Activated naive CD8-positive, alpha-beta T cell (primary cell): Measurements from ENCODE around the gene RBBP8NL.

Experiments
- H3K27ac Mint-ChIP-seq: one replicate; pipeline ENCODE4 v1.8.0; 2021; ENCODE audit warnings: mixed read lengths
- H3K27me3 Mint-ChIP-seq: one replicate; pipeline ENCODE4 v1.8.0; 2021; ENCODE audit warnings: mixed read lengths
- H3K36me3 Mint-ChIP-seq: one replicate; pipeline ENCODE4 v1.8.0; 2021; ENCODE audit warnings: mixed read lengths
- H3K4me1 Mint-ChIP-seq: one replicate; pipeline ENCODE4 v1.8.0; 2021; ENCODE audit warnings: low read depth, mixed read lengths
- H3K4me3 Mint-ChIP-seq: one replicate; pipeline ENCODE4 v1.8.0; 2021; ENCODE audit warnings: mild to moderate bottlenecking, mixed read lengths
- H3K9me3 Mint-ChIP-seq: one replicate; pipeline ENCODE4 v1.8.0; 2021; ENCODE audit warnings: low read depth, mixed read lengths

The RBBP8NL gene

GRCh38 chr20:62423326-62423706 is 4.0 kb downstream of the RBBP8NL start:
- H3K27me3 Mint-ChIP-seq = peaks cover 2% of the 10 kb centered on the region
- no peaks in the 10 kb centered on the region for H3K9me3 Mint-ChIP-seq
- no peaks in the 10 kb centered on the region for H3K36me3 Mint-ChIP-seq
- H3K27ac Mint-ChIP-seq = no peak overlapping the region
- no peaks in the 10 kb centered on the region for H3K4me1 Mint-ChIP-seq
- no peak overlapping the region for H3K4me3 Mint-ChIP-seq

- H3K4me1 Mint-ChIP-seq = no peaks in the 10 kb centered on the region
- no peak overlapping the region for H3K27ac Mint-ChIP-seq
These were observed 4.6 kb downstream of the RBBP8NL start for GRCh38 chr20:62422636-62423325.

GRCh38 chr20:62421716-62421990 is 5.7 kb downstream of the RBBP8NL start:
- Mint-ChIP-seq H3K9me3 (no peaks in the 10 kb centered on the region), H3K4me3 (no peak overlapping the region), H3K36me3 (no peaks in the 10 kb centered on the region), H3K27ac (no peak overlapping the region), H3K27me3 (peaks cover 2% of the 10 kb centered on the region), H3K4me1 (no peaks in the 10 kb centered on the region)

More at GRCh38 chr20:62422636-62423325, 4.6 kb downstream of the RBBP8NL start:
- Mint-ChIP-seq H3K4me3 (no peak overlapping the region), H3K27me3 (peaks cover 2% of the 10 kb centered on the region), H3K36me3 (no peaks in the 10 kb centered on the region), H3K9me3 (no peaks in the 10 kb centered on the region)

- no peaks in the 10 kb centered on the region for H3K9me3 Mint-ChIP-seq
- no peaks in the 10 kb centered on the region for H3K4me1 Mint-ChIP-seq
- peaks cover 2% of the 10 kb centered on the region for H3K27me3 Mint-ChIP-seq
- no peak overlapping the region for H3K27ac Mint-ChIP-seq
- H3K4me3 Mint-ChIP-seq = no peak overlapping the region
- no peaks in the 10 kb centered on the region for H3K36me3 Mint-ChIP-seq
These were observed 6.3 kb downstream of the RBBP8NL start for GRCh38 chr20:62420846-62421715.

- no peak overlapping the region for H3K4me3 Mint-ChIP-seq
- no peak overlapping the region for H3K27ac Mint-ChIP-seq
- H3K4me1 Mint-ChIP-seq = no peaks in the 10 kb centered on the region
- no peaks in the 10 kb centered on the region for H3K36me3 Mint-ChIP-seq
- H3K9me3 Mint-ChIP-seq = no peaks in the 10 kb centered on the region
- peaks cover 2% of the 10 kb centered on the region for H3K27me3 Mint-ChIP-seq
These were observed 7.6 kb downstream of the RBBP8NL start for GRCh38 chr20:62419759-62420158.

- Mint-ChIP-seq H3K36me3 (no peaks in the 10 kb centered on the region), H3K4me1 (no peaks in the 10 kb centered on the region), H3K4me3 (no peak overlapping the region), H3K9me3 (no peaks in the 10 kb centered on the region), H3K27me3 (peaks cover 2% of the 10 kb centered on the region), H3K27ac (no peak overlapping the region)
These were observed 8.4 kb downstream of the RBBP8NL start for GRCh38 chr20:62418709-62419487.

GRCh38 chr20:62417981-62418708 is 9.2 kb downstream of the RBBP8NL start:
- Mint-ChIP-seq H3K27me3 (peaks cover 2% of the 10 kb centered on the region), H3K9me3 (no peaks in the 10 kb centered on the region), H3K4me1 (no peaks in the 10 kb centered on the region), H3K36me3 (no peaks in the 10 kb centered on the region), H3K4me3 (no peak overlapping the region), H3K27ac (no peak overlapping the region)

- no peak overlapping the region for H3K27ac Mint-ChIP-seq
- H3K9me3 Mint-ChIP-seq = no peaks in the 10 kb centered on the region
- H3K27me3 Mint-ChIP-seq = peaks cover 2% of the 10 kb centered on the region
- H3K36me3 Mint-ChIP-seq = no peaks in the 10 kb centered on the region
- no peaks in the 10 kb centered on the region for H3K4me1 Mint-ChIP-seq
- H3K4me3 Mint-ChIP-seq = no peak overlapping the region
These were observed 10.4 kb downstream of the RBBP8NL start for GRCh38 chr20:62416651-62417637.

- H3K36me3 Mint-ChIP-seq = no peaks in the 10 kb centered on the region
- H3K4me3 Mint-ChIP-seq = no peak overlapping the region
- peaks cover 2% of the 10 kb centered on the region for H3K27me3 Mint-ChIP-seq
- H3K4me1 Mint-ChIP-seq = no peaks in the 10 kb centered on the region
- no peak overlapping the region for H3K27ac Mint-ChIP-seq
- no peaks in the 10 kb centered on the region for H3K9me3 Mint-ChIP-seq
These were observed 11.8 kb downstream of the RBBP8NL start for GRCh38 chr20:62415354-62416111.

GRCh38 chr20:62413896-62414481 is 13.3 kb downstream of the RBBP8NL start:
- H3K9me3 Mint-ChIP-seq = no peaks in the 10 kb centered on the region
- H3K4me1 Mint-ChIP-seq = peaks cover 7% of the 10 kb centered on the region
- H3K27me3 Mint-ChIP-seq = no peaks in the 10 kb centered on the region
- no peak overlapping the region for H3K4me3 Mint-ChIP-seq
- no peak overlapping the region for H3K27ac Mint-ChIP-seq
- no peaks in the 10 kb centered on the region for H3K36me3 Mint-ChIP-seq

- Mint-ChIP-seq H3K4me1 (peaks cover 7% of the 10 kb centered on the region), H3K27me3 (no peaks in the 10 kb centered on the region), H3K36me3 (no peaks in the 10 kb centered on the region), H3K27ac (no peak overlapping the region), H3K4me3 (no peak overlapping the region), H3K9me3 (no peaks in the 10 kb centered on the region)
These were observed 14.2 kb downstream of the RBBP8NL start for GRCh38 chr20:62413025-62413570.

GRCh38 chr20:62412194-62413024 is 14.9 kb downstream of the RBBP8NL start:
- H3K27ac Mint-ChIP-seq = no peak overlapping the region

More at GRCh38 chr20:62412194-62413024, 14.9 kb downstream of the RBBP8NL start:
- Mint-ChIP-seq H3K4me3 (no peak overlapping the region), H3K27me3 (no peaks in the 10 kb centered on the region), H3K36me3 (no peaks in the 10 kb centered on the region), H3K4me1 (peaks cover 7% of the 10 kb centered on the region), H3K9me3 (no peaks in the 10 kb centered on the region)
